T-cell (primary cell): ENCODE data around the gene BMERB1. TPM values are rescaled to one million over a fixed set of nuclear protein-coding genes. Genes with fewer than 3 reads are reported as not detected.

Experiments used
- ATAC-seq, 4 experiments: fragments of 200-7000 bp in 3 of 4; fragments of 150-1000 bp in 1 of 4; cut with Tn5 transposase; replicated peaks in 1 of 4; 1 replicate in 3 of 4; 2 replicates in 1 of 4; pipeline ENCODE4 v1.10.0; 2021; ENCODE audit warnings: moderate library complexity in 3 of 4, mild to moderate bottlenecking in 2 of 4, moderate number of reproducible peaks in 1 of 4
- CTCF ChIA-PET, 2 donors: fragments of 300-600 bp; sonication (Branson Sonifier 250); formaldehyde crosslinking; loops; one replicate each; lab custom pipeline; 2022; ENCODE audit warnings: antibody characterized with exemption in 2 of 2; lab: Charles Lee
- POLR2A ChIA-PET, 2 donors: fragments of 300-600 bp; sonication (Branson Sonifier 250); formaldehyde crosslinking; loops; one replicate each; lab custom pipeline; 2022; ENCODE audit warnings: antibody characterized with exemption in 2 of 2; lab: Charles Lee
- DNase-seq, 35 experiments: peaks; one replicate each; pipeline versions ENCODE4 v3.0.0 to v3.0.0-alpha.2; 2013 to 2023
- H3K27ac ChIP-seq: one replicate; pipeline ENCODE4 v1.5.1; 2013; ENCODE audit warnings: low read length
- H3K27me3 ChIP-seq, 2 experiments: replicated peaks in 1 of 2; 1 replicate in 1 of 2; 2 replicates in 1 of 2; pipeline versions ENCODE4 v1.6.1 to v1.7.0; 2013; ENCODE audit warnings: low read length in 1 of 2, mixed read lengths in 1 of 2; ENCODE audit not compliant: control insufficient read depth in 2 of 2, insufficient read depth in 2 of 2; ENCODE audit errors: extremely low read depth in 1 of 2
- H3K36me3 ChIP-seq, 2 donors: 1 replicate in 1 of 2; 2 replicates in 1 of 2; pipeline versions ENCODE4 v1.6.1 to v1.7.0; 2013; ENCODE audit warnings: low read length in 1 of 2; ENCODE audit not compliant: control insufficient read depth in 2 of 2, insufficient read depth in 1 of 2; ENCODE audit errors: extremely low read depth in 1 of 2
- H3K4me1 ChIP-seq, 2 experiments: 1 replicate in 1 of 2; 2 replicates in 1 of 2; pipeline versions ENCODE4 v1.6.1 to v1.7.0; 2013; ENCODE audit warnings: low read length in 2 of 2, mixed read lengths in 1 of 2; ENCODE audit not compliant: insufficient read depth in 2 of 2, control insufficient read depth in 1 of 2; ENCODE audit errors: extremely low read depth in 1 of 2
- H3K4me3 ChIP-seq, 2 donors: 1 replicate in 1 of 2; 2 replicates in 1 of 2; pipeline versions ENCODE4 v1.5.1 to v1.7.0; 2013; ENCODE audit warnings: mild to moderate bottlenecking in 2 of 2, low read length in 1 of 2, moderate library complexity in 1 of 2; ENCODE audit not compliant: control insufficient read depth in 1 of 2; ENCODE audit errors: extremely low read depth in 1 of 2
- H3K9me3 ChIP-seq: 2 replicates; pipeline ENCODE4 v1.7.0; 2013
- H3K27ac Mint-ChIP-seq, 2 donors: one replicate each; pipeline ENCODE4 v1.8.0; 2020 to 2021; ENCODE audit warnings: mild to moderate bottlenecking in 2 of 2, mixed read lengths in 2 of 2
- H3K27me3 Mint-ChIP-seq, 2 donors: one replicate each; pipeline ENCODE4 v1.8.0; 2021 to 2022; ENCODE audit warnings: mixed read lengths in 2 of 2
- H3K36me3 Mint-ChIP-seq: one replicate; pipeline ENCODE4 v1.8.0; 2021; ENCODE audit warnings: mixed read lengths
- H3K4me1 Mint-ChIP-seq, 3 donors: one replicate each; pipeline ENCODE4 v1.8.0; 2020 to 2022; ENCODE audit warnings: mixed read lengths in 3 of 3, mild to moderate bottlenecking in 1 of 3
- H3K4me3 Mint-ChIP-seq, 3 donors: one replicate each; pipeline ENCODE4 v1.8.0; 2020 to 2022; ENCODE audit warnings: mild to moderate bottlenecking in 3 of 3, mixed read lengths in 3 of 3, moderate library complexity in 3 of 3
- H3K9me3 Mint-ChIP-seq, 3 donors: one replicate each; pipeline ENCODE4 v1.8.0; 2020 to 2022; ENCODE audit warnings: mixed read lengths in 3 of 3
- WGBS: methylation state at CpG from one replicate; pipeline ENCODE4 v1.1.5; 2013; ENCODE audit warnings: missing lambda C conversion rate; ENCODE audit not compliant: insufficient coverage; 5-methylcytosine and 5-hydroxymethylcytosine counted together
- total RNA-seq, 35 experiments: library from RNA in 6 of 35; stranded (reverse) in 6 of 35; fragments of 120-200 nt in 1 of 35; gene quantifications; one replicate each; pipeline versions ENCODE4 v1.2.1 to v1.2.4 and lab custom pipeline; 2013 to 2026

BMERB1 gene
- total RNA-seq, 5 donors from 2014 or later (not counting 1 experiment from before 2014, with no cell fraction given): 2.1 to 9.6 (median 5.6) TPM

GRCh38 chr16:15526731-15527130 lies 92.3 kb downstream of the BMERB1 start:
- Histone ChIP-seq H3K36me3 (no peaks in the 10 kb centered on the region), H3K4me3 (no peak overlapping the region), H3K4me1 (peaks cover 0 to 11% of the 10 kb centered on the region in 2 experiments), H3K9me3 (no peaks in the 10 kb centered on the region), H3K27me3 (no peaks in the 10 kb centered on the region), H3K27ac (no peak overlapping the region)
- peaks cover 0 to 3% of the 10 kb centered on the region in 2 donors for H3K27me3 Mint-ChIP-seq
- H3K36me3 Mint-ChIP-seq: no peaks in the 10 kb centered on the region
- ChIA-PET POLR2A (interaction anchor here in 1 of 2 donors (0.6 kb wide), 1 partner anchor 58 kb away, joined by 3 read pairs; no protein-coding TSS in a partner anchor), CTCF (no interaction called here)
- no peaks in the 10 kb centered on the region for H3K9me3 Mint-ChIP-seq
- no peak overlapping the region for H3K4me3 Mint-ChIP-seq
- peaks cover 12 to 20% (median 14%) of the 10 kb centered on the region in 3 donors for H3K4me1 Mint-ChIP-seq
- no peak for ATAC-seq
- no peak overlapping the region for H3K27ac Mint-ChIP-seq
- DNase-seq: no peak
- no CpG with 5 or more reads among the region's 2 CpGs for WGBS

- ChIA-PET POLR2A (interaction anchor here in 1 of 2 donors (0.7 kb wide), 1 partner anchor 12 kb away, joined by 3 read pairs; no protein-coding TSS in a partner anchor), CTCF (no interaction called here)
- H3K9me3 Mint-ChIP-seq: no peaks in the 10 kb centered on the region
- no peak overlapping the region for H3K27ac ChIP-seq
- no peak overlapping the region for H3K4me3 ChIP-seq
- no peaks in the 10 kb centered on the region for H3K9me3 ChIP-seq
- H3K36me3 ChIP-seq: no peaks in the 10 kb centered on the region
- H3K4me1 Mint-ChIP-seq: no peaks in the 10 kb centered on the region
- peaks cover 0 to 7% of the 10 kb centered on the region in 2 donors for H3K27me3 Mint-ChIP-seq
- H3K27ac Mint-ChIP-seq: no peak overlapping the region
- ATAC-seq (no peak), DNase-seq (no peak)
- WGBS: 91% methylated on average over 3 of the region's 5 CpGs
- no peaks in the 10 kb centered on the region for H3K4me1 ChIP-seq
- H3K4me3 Mint-ChIP-seq: no peak overlapping the region
- no peaks in the 10 kb centered on the region for H3K27me3 ChIP-seq
- H3K36me3 Mint-ChIP-seq: no peaks in the 10 kb centered on the region
These were observed 95.3 kb downstream of the BMERB1 start for GRCh38 chr16:15529673-15530072.

GRCh38 chr16:15530085-15530484 lies 95.7 kb downstream of the BMERB1 start:
- ATAC-seq: no peak
- no peaks in the 10 kb centered on the region for H3K9me3 Mint-ChIP-seq
- H3K27me3 ChIP-seq: no peaks in the 10 kb centered on the region
- H3K36me3 Mint-ChIP-seq: no peaks in the 10 kb centered on the region
- H3K4me1 ChIP-seq: no peaks in the 10 kb centered on the region
- H3K36me3 ChIP-seq: no peaks in the 10 kb centered on the region
- 100% methylated on average over 3 of the region's 5 CpGs for WGBS
- DNase-seq: no peak
- peaks cover 0 to 7% of the 10 kb centered on the region in 2 donors for H3K27me3 Mint-ChIP-seq
- no peak overlapping the region for H3K27ac ChIP-seq
- ChIA-PET POLR2A (no interaction called here), CTCF (no interaction called here)
- no peak overlapping the region for H3K27ac Mint-ChIP-seq
- no peaks in the 10 kb centered on the region for H3K9me3 ChIP-seq
- no peaks in the 10 kb centered on the region for H3K4me1 Mint-ChIP-seq
- H3K4me3 ChIP-seq: no peak overlapping the region
- H3K4me3 Mint-ChIP-seq: no peak overlapping the region

- CTCF ChIA-PET: no interaction called here
- no CpG with 5 or more reads among the region's 7 CpGs for WGBS
- Histone ChIP-seq H3K27ac (no peak overlapping the region), H3K36me3 (no peaks in the 10 kb centered on the region), H3K4me1 (no peaks in the 10 kb centered on the region), H3K27me3 (no peaks in the 10 kb centered on the region), H3K4me3 (no peak overlapping the region), H3K9me3 (no peaks in the 10 kb centered on the region)
- H3K27me3 Mint-ChIP-seq: peaks cover 0 to 7% of the 10 kb centered on the region in 2 donors
- H3K4me1 Mint-ChIP-seq: no peaks in the 10 kb centered on the region
- no peak overlapping the region for H3K27ac Mint-ChIP-seq
- no peaks in the 10 kb centered on the region for H3K9me3 Mint-ChIP-seq
- no peak overlapping the region for H3K4me3 Mint-ChIP-seq
- H3K36me3 Mint-ChIP-seq: no peaks in the 10 kb centered on the region
- no peak for DNase-seq
- POLR2A ChIA-PET: no interaction called here
- no peak for ATAC-seq
These were observed 98.4 kb downstream of the BMERB1 start for GRCh38 chr16:15532825-15533224.

GRCh38 chr16:15533386-15533785 lies 99.0 kb downstream of the BMERB1 start:
- Histone ChIP-seq H3K4me3 (no peak overlapping the region), H3K9me3 (no peaks in the 10 kb centered on the region), H3K27ac (no peak overlapping the region), H3K4me1 (no peaks in the 10 kb centered on the region), H3K27me3 (no peaks in the 10 kb centered on the region), H3K36me3 (no peaks in the 10 kb centered on the region)
- CTCF ChIA-PET: interaction anchor here in 1 of 2 donors (1.2 kb wide), 1 partner anchor 111 kb away, joined by 3 read pairs; no protein-coding TSS in a partner anchor
- Mint-ChIP-seq H3K27me3 (peaks cover 0 to 7% of the 10 kb centered on the region in 2 donors), H3K9me3 (no peaks in the 10 kb centered on the region), H3K36me3 (no peaks in the 10 kb centered on the region), H3K4me1 (no peaks in the 10 kb centered on the region), H3K27ac (no peak overlapping the region), H3K4me3 (no peak overlapping the region)
- POLR2A ChIA-PET: no interaction called here
- DNase-seq (no peak), ATAC-seq (no peak)
- whole genome bisulfite sequencing: 57% methylated on average over 3 of the region's 4 CpGs

- H3K36me3 ChIP-seq: no peaks in the 10 kb centered on the region
- H3K27me3 ChIP-seq: no peaks in the 10 kb centered on the region
- ChIA-PET POLR2A (interaction anchor here in 1 of 2 donors (0.6 kb wide), 1 partner anchor 16 kb away, joined by 3 read pairs; no protein-coding TSS in a partner anchor), CTCF (no interaction called here)
- no peak overlapping the region for H3K4me3 ChIP-seq
- H3K36me3 Mint-ChIP-seq: no peaks in the 10 kb centered on the region
- DNase-seq (no peak), ATAC-seq (no peak)
- H3K9me3 Mint-ChIP-seq: no peaks in the 10 kb centered on the region
- peaks cover 0 to 4% of the 10 kb centered on the region in 2 donors for H3K27me3 Mint-ChIP-seq
- no peak overlapping the region for H3K27ac Mint-ChIP-seq
- WGBS: no CpG with 5 or more reads among the region's 6 CpGs
- H3K4me3 Mint-ChIP-seq: no peak overlapping the region
- no peaks in the 10 kb centered on the region for H3K4me1 Mint-ChIP-seq
- H3K27ac ChIP-seq: no peak overlapping the region
- no peaks in the 10 kb centered on the region for H3K4me1 ChIP-seq
- H3K9me3 ChIP-seq: no peaks in the 10 kb centered on the region
These were observed 101.4 kb downstream of the BMERB1 start for GRCh38 chr16:15535772-15536171.
